ENCODE data around the gene PIK3R5. TPM values are rescaled to one million over a fixed set of nuclear protein-coding genes. Genes with fewer than 3 reads are reported as not detected.

PIK3R5 gene
- total and polyA plus RNA-seq, 2 donors from 2014 or later, result 0.45 to 19.1 TPM

GRCh38 chr17:8963014-8963413 is 2.5 kb downstream of the PIK3R5 start:
- Histone ChIP-seq H3K9me3 (ENCODE audit: control insufficient read depth in 2 of 3, insufficient read depth in 1 of 3, low read length in 3 of 3) (no peaks in the 10 kb centered on the region), H3K27ac (ENCODE audit: low read depth in 2 of 2, low read length in 2 of 2) (no peak overlapping the region), H3K9ac (ENCODE audit: low read length in 3 of 3) (no peak overlapping the region), H3K4me1 (ENCODE audit: control insufficient read depth in 2 of 3, insufficient read depth in 2 of 3, low read depth in 1 of 3, low read length in 3 of 3) (no peaks in the 10 kb centered on the region), H3K27me3 (ENCODE audit: control insufficient read depth, insufficient read depth, low read length) (peaks cover 11% of the 10 kb centered on the region), H3K4me3 (ENCODE audit: low read length in 3 of 3) (no peak overlapping the region), H3K36me3 (ENCODE audit: control insufficient read depth in 2 of 3, insufficient read depth in 3 of 3, low read length in 3 of 3) (no peaks in the 10 kb centered on the region)
- intact Hi-C loops (cut with DNase I), result no loop called here
- FAIRE-seq, result no peak
- no peak for DNase-seq
- TF ChIP-seq CTCF (IDR thresholded peaks at IDR 0.05; ENCODE audit: borderline replicate concordance, extremely low read depth, insufficient read depth), result no peak

GRCh38 chr17:8961829-8962228 is 3.7 kb downstream of the PIK3R5 start:
- no peak overlapping the region for H3K9ac ChIP-seq (ENCODE audit: low read length in 3 of 3)
- FAIRE-seq (no peak), DNase-seq (no peak)
- no peaks in the 10 kb centered on the region for H3K9me3 ChIP-seq (ENCODE audit: control insufficient read depth in 2 of 3, insufficient read depth in 1 of 3, low read length in 3 of 3)
- no peaks in the 10 kb centered on the region for H3K36me3 ChIP-seq (ENCODE audit: control insufficient read depth in 2 of 3, insufficient read depth in 3 of 3, low read length in 3 of 3)
- H3K4me1 ChIP-seq (ENCODE audit: control insufficient read depth in 2 of 3, insufficient read depth in 2 of 3, low read depth in 1 of 3, low read length in 3 of 3), result no peaks in the 10 kb centered on the region
- H3K27ac ChIP-seq (ENCODE audit: low read depth in 2 of 2, low read length in 2 of 2), result no peak overlapping the region
- no peak for TF ChIP-seq CTCF (IDR thresholded peaks at IDR 0.05; ENCODE audit: borderline replicate concordance, extremely low read depth, insufficient read depth)
- intact Hi-C loops (cut with DNase I), result no loop called here
- H3K4me3 ChIP-seq (ENCODE audit: low read length in 3 of 3), result no peak overlapping the region
- peaks cover 11% of the 10 kb centered on the region for H3K27me3 ChIP-seq (ENCODE audit: control insufficient read depth, insufficient read depth, low read length)

DNA sequence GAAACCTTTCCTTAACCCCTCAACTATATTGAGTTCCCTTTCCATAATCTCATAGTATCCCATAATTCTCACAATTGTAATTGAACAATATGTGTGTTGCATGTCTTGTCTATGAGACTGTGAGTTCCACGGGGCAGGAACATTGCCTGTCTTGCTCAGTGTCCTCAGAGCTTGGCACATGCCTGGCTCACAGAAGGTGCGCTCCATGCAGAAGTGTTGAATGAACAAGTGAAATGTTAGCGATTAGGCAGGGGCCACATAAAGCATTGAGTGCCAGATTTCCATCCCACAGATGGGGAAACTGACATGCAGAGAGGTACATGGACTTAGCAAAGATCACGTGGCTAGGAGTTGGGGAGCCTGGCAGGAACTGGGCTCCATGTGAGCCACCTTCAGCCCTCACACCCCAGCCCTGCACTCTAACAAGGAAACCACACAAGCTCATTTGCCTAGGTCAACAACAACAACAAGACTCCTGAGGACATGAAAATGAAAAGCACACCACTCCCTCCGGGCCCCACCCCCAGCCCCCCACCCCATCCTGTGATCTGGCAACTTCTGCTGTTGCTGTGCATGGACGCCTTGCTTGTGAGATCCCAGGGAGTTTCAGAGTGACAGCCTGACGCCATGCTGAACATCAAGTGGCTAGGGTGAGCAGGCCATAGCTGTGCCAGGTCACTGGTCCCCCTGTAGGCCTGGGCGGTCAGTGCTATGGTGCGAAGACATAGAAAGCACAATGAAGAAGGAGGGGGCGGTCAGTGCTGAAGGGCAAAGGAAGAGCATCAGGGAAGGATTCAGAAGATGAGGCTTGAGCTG is 5.0 kb downstream of the PIK3R5 start:
- Histone ChIP-seq H3K9me3 (ENCODE audit: control insufficient read depth in 2 of 3, insufficient read depth in 1 of 3, low read length in 3 of 3) (no peaks in the 10 kb centered on the region), H3K4me1 (ENCODE audit: control insufficient read depth in 2 of 3, insufficient read depth in 2 of 3, low read depth in 1 of 3, low read length in 3 of 3) (no peaks in the 10 kb centered on the region), H3K4me3 (ENCODE audit: low read length in 3 of 3) (no peak overlapping the region), H3K27me3 (ENCODE audit: control insufficient read depth, insufficient read depth, low read length) (peaks cover 11% of the 10 kb centered on the region), H3K36me3 (ENCODE audit: control insufficient read depth in 2 of 3, insufficient read depth in 3 of 3, low read length in 3 of 3) (no peaks in the 10 kb centered on the region), H3K27ac (ENCODE audit: low read depth in 2 of 2, low read length in 2 of 2) (no peak overlapping the region), H3K9ac (ENCODE audit: low read length in 3 of 3) (no peak overlapping the region)
- intact Hi-C loops (cut with DNase I), result no loop called here
- no peak for TF ChIP-seq CTCF (IDR thresholded peaks at IDR 0.05; ENCODE audit: borderline replicate concordance, extremely low read depth, insufficient read depth)
- FAIRE-seq (no peak), DNase-seq (no peak)
